ENCODE measurements around the gene ELAVL1.

Gene ELAVL1

GRCh38 chr19:8042900-8043299, 37.5 kb upstream of the ELAVL1 start:
- TF ChIP-seq CTCF (IDR thresholded peaks at IDR 0.05), result no peak

GRCh38 chr19:8041531-8041931, 36.1 kb upstream of the ELAVL1 start:
- TF ChIP-seq CTCF (IDR thresholded peaks at IDR 0.05), result no peak

GRCh38 chr19:8039231-8039630, 33.8 kb upstream of the ELAVL1 start:
- no peak for TF ChIP-seq CTCF (IDR thresholded peaks at IDR 0.05)

GRCh38 chr19:8038815-8039214, 33.4 kb upstream of the ELAVL1 start:
- TF ChIP-seq CTCF (IDR thresholded peaks at IDR 0.05), result no peak

GRCh38 chr19:8036434-8037099, 31.1 kb upstream of the ELAVL1 start:
- TF ChIP-seq CTCF (IDR thresholded peaks at IDR 0.05), result no peak

- no peak for TF ChIP-seq CTCF (IDR thresholded peaks at IDR 0.05)
Observed at GRCh38 chr19:8034178-8034525, 28.7 kb upstream of the ELAVL1 start.

- no peak for TF ChIP-seq CTCF (IDR thresholded peaks at IDR 0.05)
Observed at GRCh38 chr19:8030960-8031359, 25.5 kb upstream of the ELAVL1 start.

- TF ChIP-seq CTCF (IDR thresholded peaks at IDR 0.05), result no peak
Observed at GRCh38 chr19:8028951-8029491, 23.6 kb upstream of the ELAVL1 start.

Data from LNCAP (cell line).